NCI-H69 (cell line): ENCODE measurements around the gene MC4R.

Experiments used
- DNase-seq: peaks from one replicate; lab custom pipeline; 2025; lab: John Stamatoyannopoulos, UW

The MC4R gene

GRCh38 chr18:60327880-60328279 is 44.7 kb downstream of the MC4R start:
- no peak for DNase-seq

- DNase-seq: no peak
Observed at GRCh38 chr18:60322591-60322990, 50.0 kb downstream of the MC4R start.
